HG03108 (cell line): ENCODE data around the gene PUS3.
"Not testable (repeated sequence)": the region's sequence is repeated elsewhere in the genome, so short reads cannot be mapped to it uniquely, and the experiment has no call there.

Experiments used
- ATAC-seq: cut with Tn5 transposase; IDR thresholded peaks from one replicate; pipeline ENCODE4 v1.9.1; 2021; ENCODE audit warnings: moderate library complexity; ENCODE audit not compliant: unreplicated experiment

Gene PUS3

DNA sequence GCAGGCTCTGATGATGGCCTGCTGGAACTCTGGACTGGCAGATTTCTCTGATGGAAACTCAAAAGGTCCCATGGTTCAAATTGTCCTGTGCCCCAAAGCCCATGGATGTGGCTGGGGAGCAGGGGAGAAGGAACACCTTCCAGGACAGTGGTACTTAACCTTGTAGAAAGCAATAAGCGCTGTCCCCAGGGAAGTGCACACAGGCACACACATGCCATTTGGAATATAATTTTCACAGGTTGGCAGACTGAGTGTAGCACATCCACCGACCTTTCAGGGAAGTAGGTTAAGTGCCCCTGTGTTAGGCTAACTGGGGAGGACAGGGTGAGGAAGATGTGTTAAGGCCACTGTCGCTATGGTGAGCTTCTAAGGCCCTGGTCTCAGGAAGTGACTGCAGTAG is 19.1 kb upstream of the PUS3 start:
- ATAC-seq = no peak

DNA sequence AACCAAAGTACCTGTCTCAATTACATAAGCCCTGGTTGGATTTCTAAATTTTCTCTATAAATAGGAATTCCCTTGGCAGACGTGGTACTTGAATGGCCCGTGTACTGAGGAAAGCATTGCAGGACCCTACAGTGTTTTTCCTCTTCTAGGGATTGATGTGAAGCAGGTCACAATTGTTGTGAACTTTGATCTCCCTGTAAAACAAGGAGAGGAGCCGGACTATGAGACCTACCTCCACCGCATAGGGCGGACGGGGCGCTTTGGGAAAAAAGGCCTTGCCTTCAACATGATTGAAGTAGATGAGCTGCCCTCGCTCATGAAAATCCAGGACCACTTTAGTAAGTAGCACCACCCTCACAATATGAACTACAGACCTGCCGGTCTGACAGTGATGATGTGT is 18.0 kb upstream of the PUS3 start:
- ATAC-seq = no peak

DNA sequence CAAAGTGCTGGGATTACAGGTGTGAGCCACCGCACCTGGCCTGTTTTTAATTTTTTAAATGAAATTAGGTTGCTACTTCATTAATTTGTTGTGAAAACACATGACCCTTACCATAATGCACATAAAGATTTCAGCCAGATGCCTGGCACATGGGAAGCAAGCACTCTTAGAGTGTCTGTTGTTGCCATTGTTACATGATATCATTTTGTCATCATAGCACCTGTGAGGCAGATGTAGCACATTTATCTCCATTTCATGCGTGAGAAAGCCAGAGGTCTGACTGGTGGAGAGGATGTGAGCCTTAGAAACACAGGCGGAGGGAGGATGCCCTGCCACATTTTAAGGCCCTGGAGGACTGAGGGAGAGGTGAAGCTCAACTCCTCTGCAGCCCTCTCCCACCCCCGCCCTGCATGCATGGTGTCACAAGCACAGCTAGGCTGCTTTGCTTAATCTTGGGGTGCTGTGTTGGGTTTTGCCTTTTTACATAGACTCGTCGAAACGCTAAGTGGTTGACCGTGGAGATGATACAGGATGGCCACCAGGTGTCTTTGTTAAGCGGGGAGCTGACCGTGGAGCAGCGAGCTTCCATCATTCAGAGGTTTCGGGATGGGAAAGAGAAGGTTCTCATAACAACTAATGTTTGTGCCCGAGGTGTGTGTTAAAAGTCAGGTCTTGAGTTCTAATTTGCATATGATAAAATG is 15.3 kb upstream of the PUS3 start:
- no peak for ATAC-seq

DNA sequence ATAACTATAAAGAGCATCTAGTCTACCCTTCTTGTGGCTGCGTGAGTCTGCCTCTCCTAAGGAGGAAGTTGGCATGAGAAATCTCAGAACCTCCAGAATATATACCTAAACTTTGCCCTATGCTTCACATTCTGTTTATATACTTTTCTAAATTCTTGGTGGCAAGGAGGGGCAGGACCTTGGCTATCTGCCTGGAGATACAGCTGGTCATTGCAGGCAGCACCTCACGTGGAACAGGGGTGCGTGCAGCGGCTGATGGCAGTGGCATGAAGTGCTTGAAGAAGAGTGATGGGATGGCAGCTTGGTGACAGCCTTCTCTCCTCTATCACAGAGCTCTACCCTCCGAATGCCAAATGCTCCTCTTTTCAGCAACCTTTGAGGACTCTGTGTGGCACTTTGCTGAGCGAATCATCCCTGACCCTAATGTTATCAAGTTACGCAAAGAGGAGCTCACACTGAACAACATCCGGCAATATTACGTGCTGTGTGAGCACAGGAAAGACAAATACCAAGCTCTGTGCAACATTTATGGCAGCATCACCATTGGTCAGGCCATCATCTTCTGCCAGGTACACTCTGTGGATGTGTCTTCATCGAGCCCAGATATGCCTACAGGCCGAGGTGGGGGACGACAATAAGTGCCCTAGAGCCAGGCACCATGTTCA is 13.8 kb upstream of the PUS3 start:
- no peak for ATAC-seq

- not testable (repeated sequence) for ATAC-seq
These were observed 11.6 kb upstream of the PUS3 start for GRCh38 chr11:125914601-125915000.

- no peak for ATAC-seq
These were observed 7.3 kb upstream of the PUS3 start for GRCh38 chr11:125910226-125910849.

GRCh38 chr11:125904678-125905077 is 1.7 kb upstream of the PUS3 start:
- ATAC-seq = no peak

- no peak for ATAC-seq
These were observed 979 bp upstream of the PUS3 start, which contains the start of gene DDX25 for GRCh38 chr11:125903711-125904659. Gene DDX25 (plus strand): TSS chr11:125904508. CDS start chr11:125904518, 10 bp downstream.

DNA sequence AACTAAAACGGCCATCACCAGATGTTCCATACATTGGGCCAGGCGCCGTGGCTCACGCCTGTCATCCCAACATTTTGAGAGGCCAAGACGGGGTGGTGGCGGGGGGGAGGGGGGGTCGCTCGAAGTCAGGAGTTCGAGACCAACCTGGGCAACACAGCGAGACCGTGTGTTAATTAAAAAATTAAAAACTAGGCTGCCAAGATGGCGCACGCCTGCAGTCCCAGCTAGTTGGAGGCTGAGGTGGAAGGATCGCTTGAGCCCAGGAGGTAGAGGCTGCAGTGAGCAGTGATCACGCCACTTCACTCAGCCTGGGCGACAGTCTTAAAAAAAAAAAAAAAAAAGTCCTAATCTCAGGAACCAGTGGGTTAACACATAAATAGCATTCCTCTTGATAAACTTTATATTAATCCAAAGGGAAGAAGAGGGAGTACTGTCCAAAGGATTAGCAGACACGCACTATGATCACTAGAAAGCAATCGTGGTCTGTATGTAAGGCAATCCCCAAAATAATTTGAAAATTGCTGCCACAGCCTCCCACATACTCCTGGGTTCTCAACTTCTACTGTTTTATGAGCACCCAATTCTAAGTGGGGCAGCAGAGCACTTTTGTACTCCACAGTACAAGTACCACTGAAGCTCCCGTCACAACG is 604 bp downstream of the PUS3 start:
- no peak for ATAC-seq

DNA sequence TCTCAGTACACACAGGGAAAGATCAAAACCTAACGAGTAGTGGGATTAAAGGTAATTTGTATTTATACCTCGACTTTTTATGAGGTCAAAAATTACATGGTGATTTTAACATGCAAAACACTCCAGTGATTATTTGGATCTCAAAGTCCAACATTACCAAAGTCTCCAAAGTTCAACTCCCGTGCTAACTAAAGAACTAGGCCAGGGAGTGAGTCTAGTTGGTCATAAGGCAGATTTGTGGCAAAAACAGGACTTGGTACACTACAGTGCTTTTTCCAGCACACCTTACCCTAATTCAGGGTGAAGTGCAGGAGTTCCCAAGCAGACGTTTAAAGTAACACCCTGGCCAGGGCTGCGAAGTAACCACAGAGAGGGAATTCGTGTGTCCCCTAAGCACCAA is 1.1 kb downstream of the PUS3 start:
- no peak for ATAC-seq

DNA sequence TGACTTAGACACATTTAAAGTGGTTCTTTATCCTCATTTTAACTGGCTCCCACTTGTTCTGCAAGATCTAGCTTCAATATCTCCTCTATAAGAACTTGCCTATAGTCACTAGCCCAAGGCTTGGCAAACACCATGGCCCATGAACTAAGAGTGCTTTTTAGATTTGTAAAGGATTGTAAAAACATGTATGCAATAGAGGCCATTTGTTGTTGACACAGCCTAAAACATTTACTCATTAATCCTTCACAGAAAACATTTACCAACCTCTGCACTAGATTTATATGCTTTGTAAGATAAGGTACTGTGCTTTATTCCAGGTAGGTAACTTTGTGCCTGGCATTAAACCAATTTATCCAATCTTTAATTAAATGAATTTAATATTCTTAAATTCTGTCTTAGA is 10.0 kb downstream of the PUS3 start:
- no peak for ATAC-seq

GRCh38 chr11:125892071-125892470 is 10.9 kb downstream of the PUS3 start:
- no peak for ATAC-seq

DNA sequence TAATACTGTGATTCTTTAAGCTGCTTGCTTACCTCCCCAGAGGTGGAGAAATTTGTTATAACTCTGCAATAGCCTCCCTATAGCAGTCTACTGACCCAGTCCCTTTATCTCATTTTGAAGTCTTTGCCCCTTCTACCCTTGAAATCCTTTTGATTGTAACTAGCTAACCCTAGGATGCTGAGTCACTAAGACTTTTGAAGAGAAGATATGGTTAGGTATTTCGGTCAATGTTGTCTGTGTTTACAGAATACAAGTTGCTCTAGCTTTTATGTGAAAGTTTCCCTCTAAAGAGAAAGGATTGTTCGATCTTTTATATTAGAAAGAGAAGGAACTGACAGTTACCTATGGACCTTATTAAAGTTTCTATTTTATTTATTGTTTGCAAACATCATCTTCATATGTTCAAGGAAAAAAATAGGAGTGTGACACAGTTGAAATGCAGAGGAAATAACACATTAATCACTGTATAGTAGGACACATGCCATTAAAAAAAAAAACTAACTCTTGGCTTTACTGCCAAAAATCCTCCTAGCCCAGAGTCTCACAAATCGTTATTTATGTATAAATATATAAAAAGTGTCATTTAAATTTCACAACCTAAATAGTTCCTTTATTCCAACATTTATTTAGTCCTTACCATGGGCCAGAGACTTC is 12.4 kb downstream of the PUS3 start:
- no peak for ATAC-seq

DNA sequence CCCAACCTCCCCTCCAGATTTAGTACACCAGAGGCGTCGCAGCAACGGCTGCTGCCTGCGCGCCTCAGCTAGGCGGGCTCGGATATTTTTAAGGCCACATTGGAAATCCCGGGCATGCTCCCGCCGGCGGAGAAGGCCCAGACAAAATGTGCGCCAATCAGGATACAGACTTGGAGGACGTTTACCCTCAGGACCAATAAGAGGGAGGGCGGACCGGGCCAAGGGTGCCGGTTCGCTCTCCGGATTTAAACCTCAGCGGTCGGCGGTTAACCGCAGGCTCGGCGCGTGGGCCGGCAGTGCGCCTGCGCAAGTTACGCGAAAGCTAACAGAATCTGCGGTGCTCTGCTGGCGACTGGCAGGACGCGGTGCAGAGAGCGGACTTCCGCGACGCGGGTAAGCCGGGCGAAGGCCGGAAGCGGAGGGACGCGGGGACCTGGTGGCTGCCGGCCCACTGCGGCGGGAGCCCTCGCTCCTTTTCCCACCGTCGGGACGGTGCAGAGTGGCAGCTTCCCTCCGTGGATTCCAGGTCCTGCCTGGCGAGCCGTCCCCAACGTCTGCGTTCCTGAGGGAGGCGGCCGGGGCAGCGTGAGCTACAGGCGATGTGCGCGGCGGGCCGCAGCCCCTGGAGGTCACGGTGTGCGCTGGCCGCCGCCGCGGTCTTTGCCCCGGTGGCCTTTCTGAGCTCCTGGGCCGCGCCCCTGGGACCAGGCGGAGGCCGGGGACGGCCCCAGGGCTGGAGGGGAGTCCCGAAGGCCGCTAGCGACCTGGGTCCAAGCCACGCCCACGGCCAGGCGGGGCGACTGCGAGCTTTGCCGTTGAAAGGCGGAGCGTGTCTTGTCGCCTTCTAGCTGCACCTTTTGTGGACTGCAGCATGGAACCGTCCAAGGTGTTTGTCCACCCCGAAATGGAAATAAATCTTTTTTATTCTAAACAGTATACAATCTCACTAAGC is 15.4 kb downstream of the PUS3 start, which contains the start of gene HYLS1:
Gene HYLS1, plus strand, starts transcription at position 296 of the 952 bp plus-strand sequence. CDS start 11,701 bp downstream, outside the sequence.
- peak; percentile 84 for ATAC-seq

DNA sequence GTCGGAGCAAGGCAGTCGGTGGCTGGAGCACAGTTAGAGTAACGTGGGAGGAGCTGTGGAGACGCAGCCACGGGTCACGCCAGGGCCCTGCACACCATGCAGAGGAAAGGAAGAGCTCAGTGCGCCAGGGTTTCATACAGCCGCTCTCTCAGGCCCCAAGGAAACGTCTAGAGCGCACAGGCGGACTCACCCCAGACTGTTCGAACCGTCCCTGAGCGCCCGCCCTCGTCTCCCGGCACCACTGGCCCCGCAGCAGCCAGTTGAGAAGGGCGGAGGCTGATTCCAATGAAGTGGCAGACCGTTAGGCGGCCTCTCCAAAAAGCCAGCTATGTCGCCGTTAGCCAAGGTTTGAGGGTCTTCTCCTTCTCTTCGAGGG is 16.0 kb downstream of the PUS3 start:
- ATAC-seq = peak; percentile 17

DNA sequence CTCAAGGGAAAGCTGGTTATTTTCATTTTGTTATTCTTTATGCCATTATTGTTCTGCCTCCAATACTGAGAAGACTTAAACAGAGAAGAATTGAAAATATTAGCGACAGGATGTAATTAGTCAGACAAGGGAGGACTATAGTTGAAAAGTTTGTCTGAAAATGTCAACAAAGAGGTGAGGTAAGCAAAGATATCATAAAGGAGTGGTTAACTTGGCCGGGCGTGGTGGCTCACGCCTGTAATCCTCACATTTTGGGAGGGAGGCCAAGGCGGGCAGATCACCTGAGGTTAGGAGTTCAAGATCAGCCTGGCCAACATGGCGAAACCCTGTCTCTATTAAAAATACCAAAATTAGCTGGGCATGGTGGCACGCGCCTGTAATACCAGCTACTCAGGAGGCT is 19.6 kb downstream of the PUS3 start:
- no peak for ATAC-seq

DNA sequence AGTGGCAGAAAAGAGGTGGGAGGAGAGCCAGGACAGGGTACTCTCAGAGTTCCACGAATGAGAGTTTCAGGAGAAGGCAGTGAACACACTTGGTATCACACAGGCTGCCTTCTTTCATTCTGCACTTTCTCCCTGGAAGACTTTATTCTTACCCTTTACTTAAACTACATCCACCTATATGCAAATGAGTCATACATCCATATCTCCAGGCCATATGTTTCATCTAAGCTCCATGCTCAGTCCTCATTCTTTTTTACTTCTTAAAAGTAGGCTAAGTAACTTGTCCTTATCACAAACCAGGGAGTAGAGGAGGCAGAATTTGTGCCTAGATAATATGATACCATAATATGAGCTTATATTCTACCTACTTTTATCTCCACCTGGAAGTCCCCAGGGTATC is 21.7 kb downstream of the PUS3 start:
- no peak for ATAC-seq

DNA sequence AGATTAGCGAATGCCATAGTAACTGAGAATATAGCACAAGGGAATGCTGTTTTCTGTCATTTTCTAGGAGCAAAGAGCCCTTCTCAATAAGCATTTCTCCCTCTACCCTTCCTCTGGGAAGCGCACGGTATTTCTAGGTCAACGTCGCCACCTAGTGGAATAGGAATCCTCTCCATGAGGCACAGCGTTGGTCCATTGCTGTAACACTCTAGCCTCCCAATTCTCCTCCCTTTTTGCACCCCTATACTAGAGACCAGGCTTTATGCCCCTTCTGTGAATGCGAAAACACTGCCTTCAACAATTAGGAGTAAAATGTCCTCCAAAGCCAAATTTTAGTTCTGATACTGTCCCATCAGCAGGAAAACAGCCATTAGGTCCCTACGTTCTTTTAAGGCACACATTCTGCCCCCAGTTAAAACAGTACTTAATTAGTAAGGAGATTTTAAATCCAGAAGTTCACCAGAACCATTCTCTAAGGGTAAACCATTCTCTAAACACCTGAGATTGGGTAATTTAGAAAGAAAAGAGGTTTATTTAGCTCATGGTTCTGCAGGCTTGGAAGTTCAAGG is 28.4 kb downstream of the PUS3 start:
- peak; percentile 70 for ATAC-seq
